Right cardiac atrium (tissue), 5 donors: Measurements from ENCODE around the gene CANT1. TPM values are rescaled to one million over a fixed set of nuclear protein-coding genes. Genes with fewer than 3 reads are reported as not detected.

ENCODE experiments used
- ATAC-seq, 2 donors: fragments of 200-7000 bp; cut with Tn5 transposase; one replicate each; pipeline versions ENCODE4 v1.8.0 to v1.9.1; 2020; ENCODE audit warnings: moderate library complexity in 2 of 2, mild to moderate bottlenecking in 1 of 2
- DNase-seq, 3 donors: peaks; one replicate each; pipeline ENCODE4 v3.0.0-alpha.2; 2020
- H3K27ac ChIP-seq: one replicate; pipeline ENCODE4 v1.5.1; 2013; ENCODE audit warnings: mild to moderate bottlenecking, low read length, control low read depth, moderate library complexity
- H3K27me3 ChIP-seq: one replicate; pipeline ENCODE4 v1.6.1; 2013; ENCODE audit not compliant: control insufficient read depth, insufficient read depth
- H3K4me1 ChIP-seq: one replicate; pipeline ENCODE4 v1.6.1; 2013; ENCODE audit warnings: low read length; ENCODE audit not compliant: control insufficient read depth, insufficient read depth
- H3K4me3 ChIP-seq: one replicate; pipeline ENCODE4 v1.5.1; 2013; ENCODE audit warnings: low read length, control low read depth
- H3K9me3 ChIP-seq: one replicate; pipeline ENCODE4 v1.6.1; 2013; ENCODE audit warnings: low read length; ENCODE audit not compliant: control insufficient read depth
- WGBS: extraction: QIAGEN DNeasy Blood & Tissue Kit; methylation state at CpG from one replicate; pipeline ENCODE4 v1.1.7; 2013; 5-methylcytosine and 5-hydroxymethylcytosine counted together
- intact Hi-C, 4 donors: fragments of 100-400 bp; cut with DNase I; formaldehyde crosslinking; loops; one replicate each; pipeline versions ENCODE4 v1.11.0 to v1.14.0; 2022 to 2023
- polyA plus RNA-seq: library from polyadenylated mRNA; stranded (reverse); fragments of 200-250 nt; gene quantifications from one replicate; pipeline ENCODE4 v1.2.3, GENCODE V29; 2013
- total RNA-seq, 4 donors: library from RNA; stranded (reverse); fragmentation: NEBNext Ultra II Directional; extraction: Animal tissue kit (Norgen Biotek cat#: 25700); gene quantifications; one replicate each; pipeline ENCODE4 v1.2.1, GENCODE V29; 2021
- donor health status: healthy with polysubstance abuse.
- donor health status: DM: no; HTN: yes; CAD: no.
- donor health status: DM: no; HTN: no; CAD: no.
- donor health status: DM: no; HTN: yes; CAD: no; lungs with severe emphysema.
- donor health status: DM: yes; HTN: yes; CAD: no.

Gene CANT1
- total and polyA plus RNA-seq, 5 donors: 13.6 to 38.8 (median 32.5) TPM

DNA sequence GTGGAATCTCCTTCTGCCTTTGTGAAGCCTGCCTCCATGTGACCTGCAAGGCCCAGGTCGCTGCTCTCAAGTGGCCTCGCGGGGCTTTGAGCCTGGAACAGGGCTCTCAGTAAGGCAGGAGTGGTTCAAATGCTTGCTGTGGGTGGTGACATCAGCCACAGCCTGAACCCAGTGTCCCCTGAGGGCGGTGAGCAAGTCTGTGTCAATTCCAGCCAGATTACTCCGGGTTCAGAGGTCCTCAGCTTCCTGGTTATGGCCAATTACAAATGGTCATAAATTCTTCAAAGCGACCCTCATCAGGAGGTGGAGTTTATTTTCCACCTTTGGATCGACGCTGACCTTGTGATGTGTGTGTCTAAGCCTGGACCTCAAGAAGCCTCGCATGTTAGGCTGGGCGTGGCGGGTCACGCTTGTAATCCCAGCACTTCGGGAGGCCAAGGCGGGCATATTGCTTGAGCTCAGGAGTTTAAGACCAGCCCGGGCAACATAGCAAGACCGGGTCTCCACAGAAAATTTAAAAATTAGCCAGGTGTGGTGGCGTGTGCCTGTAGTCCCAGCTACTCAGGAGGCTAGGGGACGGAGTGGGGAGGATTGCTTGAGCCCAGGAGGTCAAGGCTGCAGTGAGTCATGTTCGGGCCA, 47.1 kb downstream of the CANT1 start:
- no peak overlapping the region for H3K4me3 ChIP-seq
- intact Hi-C loops: no loop called here
- 83% methylated on average over 19 of the region's 19 CpGs for WGBS
- H3K4me1 ChIP-seq: no peaks in the 10 kb centered on the region
- DNase-seq (peak in 1 of 3 donors; percentile 39), ATAC-seq (no peak)
- H3K9me3 ChIP-seq: no peaks in the 10 kb centered on the region
- H3K27me3 ChIP-seq: no peaks in the 10 kb centered on the region
- no peak overlapping the region for H3K27ac ChIP-seq

DNA sequence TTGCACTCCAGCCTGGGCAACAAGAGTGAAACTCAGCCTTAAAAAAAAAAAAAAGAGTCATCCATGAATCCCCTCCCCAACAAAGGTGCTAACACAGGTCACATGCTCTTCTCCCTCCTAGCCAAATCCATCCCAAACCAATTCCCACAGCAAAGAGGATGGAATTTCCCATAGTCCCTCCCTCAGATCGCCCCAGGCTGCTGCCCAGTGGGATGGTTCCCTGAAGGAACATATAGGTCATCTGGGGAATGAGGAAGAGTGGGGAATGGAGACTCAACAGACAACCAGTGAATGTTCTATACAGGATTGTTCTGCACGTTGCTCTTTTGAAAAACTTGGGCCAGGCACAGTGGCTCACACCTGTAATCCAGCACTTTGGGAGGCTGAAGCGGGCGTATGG, 48.0 kb downstream of the CANT1 start:
- Histone ChIP-seq H3K4me3 (no peak overlapping the region), H3K27ac (no peak overlapping the region), H3K27me3 (no peaks in the 10 kb centered on the region), H3K9me3 (no peaks in the 10 kb centered on the region), H3K4me1 (no peaks in the 10 kb centered on the region)
- peak in 1 of 3 donors; percentile 6 for DNase-seq
- no peak for ATAC-seq
- intact Hi-C loops: no loop called here
- WGBS: 91% methylated on average over 4 of the region's 4 CpGs

DNA sequence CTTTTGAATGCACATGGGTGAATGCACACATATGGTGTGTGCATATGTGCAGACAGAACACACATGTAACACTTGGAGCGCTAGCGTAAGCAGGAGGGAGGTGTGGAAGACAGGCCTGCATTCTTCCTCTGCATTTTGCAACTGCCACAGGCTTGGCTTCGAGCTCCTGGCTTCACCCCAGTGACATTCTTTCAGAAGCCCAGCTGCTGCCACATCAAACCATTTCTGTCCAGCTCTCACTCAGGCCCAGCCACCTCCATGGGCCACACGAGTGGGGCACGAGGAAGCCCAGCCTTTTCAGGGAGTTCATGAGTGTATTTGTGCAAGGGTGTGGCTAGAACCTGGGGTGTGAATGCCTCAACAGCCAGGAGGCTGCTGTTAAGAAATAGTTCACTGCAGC, 48.6 kb downstream of the CANT1 start:
- Histone ChIP-seq H3K9me3 (no peaks in the 10 kb centered on the region), H3K27me3 (no peaks in the 10 kb centered on the region), H3K27ac (no peak overlapping the region), H3K4me3 (no peak overlapping the region), H3K4me1 (no peaks in the 10 kb centered on the region)
- 52% methylated on average over 5 of the region's 5 CpGs for WGBS
- DNase-seq (peak in 2 of 3 donors; percentile 48 to 67), ATAC-seq (peak; percentile 63 to 75)
- intact Hi-C loops: no loop called here

DNA sequence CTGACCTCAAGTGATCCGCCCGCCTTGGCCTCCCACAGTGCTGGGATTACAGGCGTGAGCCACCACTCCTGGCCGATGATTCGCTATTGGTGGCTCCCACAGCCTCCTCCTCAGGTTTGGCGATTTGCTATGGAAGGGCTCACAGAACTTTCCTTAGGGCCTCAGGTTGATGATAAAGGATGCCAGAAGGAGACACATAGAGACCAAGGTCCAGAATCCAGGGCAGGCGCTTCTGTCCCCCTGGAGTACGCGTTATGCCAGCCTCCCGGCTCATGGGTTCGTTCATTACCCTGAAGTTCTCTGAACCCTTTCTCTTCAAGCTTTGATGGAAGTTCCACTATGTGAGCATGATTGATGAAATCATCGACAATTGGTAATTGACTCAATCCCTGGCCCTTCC, 49.8 kb downstream of the CANT1 start:
- ATAC-seq (no peak), DNase-seq (peak in 1 of 3 donors; percentile 14)
- no peaks in the 10 kb centered on the region for H3K27me3 ChIP-seq
- no peaks in the 10 kb centered on the region for H3K4me1 ChIP-seq
- no peaks in the 10 kb centered on the region for H3K9me3 ChIP-seq
- 93% methylated on average over 12 of the region's 12 CpGs for WGBS
- H3K4me3 ChIP-seq: no peak overlapping the region
- H3K27ac ChIP-seq: no peak overlapping the region
- intact Hi-C loops: no loop called here

DNA sequence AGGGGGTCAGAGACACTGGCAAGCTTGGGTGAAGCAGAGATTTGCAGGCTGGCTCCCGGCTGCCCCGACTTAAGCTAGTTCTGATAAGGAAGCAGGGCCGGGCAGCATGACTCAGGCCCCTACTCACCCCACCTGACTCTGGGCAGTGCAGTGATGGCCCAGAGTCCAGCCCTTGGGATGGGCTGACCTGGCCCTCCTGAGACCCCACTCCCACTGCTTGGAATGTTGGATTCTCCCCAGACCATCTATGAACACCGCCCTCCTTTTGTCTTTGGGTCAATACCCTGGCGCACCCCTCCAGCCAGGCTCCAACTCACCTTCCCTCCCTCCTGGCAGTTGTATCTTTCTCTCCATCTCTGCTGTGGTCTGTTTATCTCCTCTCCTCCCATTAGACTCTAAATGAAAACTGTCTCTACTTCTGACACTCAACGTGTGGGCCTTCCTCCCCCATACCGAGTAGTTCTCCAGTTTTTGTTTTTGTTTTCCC, 50.9 kb downstream of the CANT1 start:
- DNase-seq (peak in 1 of 3 donors; percentile 33), ATAC-seq (no peak)
- H3K9me3 ChIP-seq: no peaks in the 10 kb centered on the region
- no peaks in the 10 kb centered on the region for H3K4me1 ChIP-seq
- H3K27ac ChIP-seq: no peak overlapping the region
- H3K27me3 ChIP-seq: no peaks in the 10 kb centered on the region
- 73% methylated on average over 7 of the region's 7 CpGs for WGBS
- intact Hi-C loops: no loop called here
- H3K4me3 ChIP-seq: no peak overlapping the region

DNA sequence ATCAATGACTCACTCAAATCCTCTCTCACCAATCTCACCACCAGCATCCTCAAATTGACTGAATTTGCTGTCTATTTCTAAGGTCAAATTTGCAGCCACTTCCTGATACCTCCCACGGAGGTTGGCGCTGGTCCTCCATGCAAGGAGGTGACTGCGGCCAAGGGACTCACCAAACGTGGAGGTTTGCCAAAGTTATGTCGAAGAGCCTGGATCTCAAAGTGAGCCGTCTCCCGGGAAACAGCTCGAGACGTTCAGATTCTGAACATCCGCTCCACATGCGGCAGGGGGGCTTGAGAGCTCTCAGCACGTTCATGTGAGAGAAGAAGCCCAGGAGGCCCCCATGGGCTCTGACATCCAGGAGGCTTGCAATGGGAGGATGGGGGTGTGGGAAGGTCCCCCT, 52.4 kb downstream of the CANT1 start:
- H3K9me3 ChIP-seq: no peaks in the 10 kb centered on the region
- WGBS: 46% methylated on average over 12 of the region's 12 CpGs
- H3K4me1 ChIP-seq: no peaks in the 10 kb centered on the region
- H3K27ac ChIP-seq: no peak overlapping the region
- H3K27me3 ChIP-seq: no peaks in the 10 kb centered on the region
- H3K4me3 ChIP-seq: no peak overlapping the region
- DNase-seq (peak in 2 of 3 donors; percentile 43 to 45), ATAC-seq (no peak)
- intact Hi-C loops: no loop called here

DNA sequence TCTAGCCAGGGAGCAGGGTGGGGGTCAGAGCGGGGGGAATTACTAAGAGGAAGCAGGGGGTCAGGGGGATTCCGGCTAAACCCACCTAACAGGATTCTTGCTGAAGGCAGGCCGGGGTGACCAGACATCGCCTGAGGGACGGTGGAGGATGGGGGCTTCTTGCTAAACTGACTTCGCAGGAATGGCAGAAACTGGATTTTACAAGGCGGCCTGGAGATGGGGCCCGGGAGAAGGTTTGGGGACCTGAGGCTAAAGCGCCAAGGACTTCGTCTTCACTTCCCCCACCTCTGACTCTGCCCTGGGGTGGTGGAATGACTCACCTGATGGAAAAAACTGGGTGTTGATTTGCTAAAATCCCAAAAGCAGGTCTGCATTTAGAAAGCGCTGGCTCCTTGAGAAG, 53.3 kb downstream of the CANT1 start:
- no peak for ATAC-seq
- Histone ChIP-seq H3K27ac (no peak overlapping the region), H3K27me3 (no peaks in the 10 kb centered on the region), H3K4me3 (no peak overlapping the region), H3K4me1 (no peaks in the 10 kb centered on the region), H3K9me3 (no peaks in the 10 kb centered on the region)
- WGBS: 87% methylated on average over 11 of the region's 11 CpGs
- peak in 1 of 3 donors; percentile 40 for DNase-seq
- intact Hi-C loops: no loop called here

DNA sequence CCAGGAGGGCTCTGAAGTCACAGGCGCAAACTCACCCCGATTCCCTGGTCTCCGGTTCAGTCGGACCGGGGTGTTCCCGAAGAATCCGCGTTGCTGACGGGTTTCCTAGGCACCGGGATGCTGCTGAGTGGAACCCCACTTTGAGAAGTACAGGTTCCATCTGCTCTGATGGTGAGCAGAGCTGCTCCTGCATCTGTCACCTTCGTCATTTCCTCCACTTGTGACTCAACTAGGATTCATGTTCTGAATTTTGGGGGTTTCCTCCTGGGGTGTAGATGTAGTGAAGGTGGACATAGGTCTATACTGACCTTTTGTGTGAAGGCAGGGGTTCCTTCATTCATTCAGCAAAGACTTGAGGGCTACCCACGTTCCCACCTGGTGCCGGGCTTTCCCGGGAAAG, 54.9 kb downstream of the CANT1 start:
- H3K4me1 ChIP-seq: no peaks in the 10 kb centered on the region
- ATAC-seq (no peak), DNase-seq (no peak)
- WGBS: 93% methylated on average over 14 of the region's 14 CpGs
- no peak overlapping the region for H3K4me3 ChIP-seq
- no peak overlapping the region for H3K27ac ChIP-seq
- H3K9me3 ChIP-seq: peaks cover 2% of the 10 kb centered on the region
- intact Hi-C loops: no loop called here
- H3K27me3 ChIP-seq: no peaks in the 10 kb centered on the region

DNA sequence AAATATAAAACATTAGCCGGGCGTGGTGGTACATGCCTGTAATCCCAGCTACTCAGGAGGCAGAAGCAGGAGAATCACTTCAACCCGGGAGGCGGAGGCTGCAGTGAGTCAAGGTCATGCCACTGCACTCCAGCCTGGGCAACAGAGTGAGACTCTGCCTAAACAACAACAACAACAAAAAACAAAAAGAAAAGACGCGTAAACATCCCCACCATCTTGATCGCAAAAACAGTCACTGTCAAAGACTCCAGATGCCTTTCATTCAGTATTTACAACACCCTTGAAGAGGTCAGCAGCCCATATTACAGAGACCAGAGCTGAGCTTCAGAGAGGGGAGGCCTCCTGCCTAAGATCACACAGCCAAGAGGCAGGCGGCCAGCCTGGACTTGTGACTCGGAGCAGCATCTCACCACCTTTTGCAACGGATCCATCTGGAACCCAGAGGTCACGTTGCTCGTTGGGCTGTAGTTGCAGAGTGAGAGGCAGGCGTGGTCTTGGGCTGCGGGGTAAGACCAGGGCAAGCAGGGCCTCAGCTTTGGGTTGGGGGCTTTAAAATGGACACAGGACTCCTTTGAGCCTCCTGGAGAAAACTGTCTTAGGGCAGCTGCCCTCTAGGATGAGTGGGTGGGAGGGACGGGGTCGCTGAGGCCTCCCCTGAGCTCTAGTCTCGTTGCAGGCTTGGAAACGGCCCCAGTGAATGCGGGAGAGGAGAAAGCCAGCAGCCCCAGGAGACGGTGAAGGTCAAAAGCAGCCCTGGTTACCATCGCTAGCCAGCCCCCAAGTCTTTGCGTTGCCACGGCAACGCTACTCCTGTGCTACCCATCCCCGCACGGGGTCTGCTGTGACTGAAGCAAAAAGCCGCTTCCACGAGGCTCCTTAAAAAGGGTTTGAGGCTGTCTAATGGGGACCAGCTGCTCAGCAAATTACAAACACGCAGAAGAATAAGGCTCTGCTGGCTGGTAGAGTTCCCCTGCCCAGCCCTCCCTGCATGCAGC, 55.9 kb downstream of the CANT1 start:
- H3K4me1 ChIP-seq: no peaks in the 10 kb centered on the region
- H3K4me3 ChIP-seq: no peak overlapping the region
- ATAC-seq (no peak), DNase-seq (peak in 2 of 3 donors; percentile 60 to 63)
- WGBS: 66% methylated on average over 29 of the region's 29 CpGs
- H3K27ac ChIP-seq: no peak overlapping the region
- peaks cover 2% of the 10 kb centered on the region for H3K9me3 ChIP-seq
- H3K27me3 ChIP-seq: no peaks in the 10 kb centered on the region
- intact Hi-C loops: no loop called here

DNA sequence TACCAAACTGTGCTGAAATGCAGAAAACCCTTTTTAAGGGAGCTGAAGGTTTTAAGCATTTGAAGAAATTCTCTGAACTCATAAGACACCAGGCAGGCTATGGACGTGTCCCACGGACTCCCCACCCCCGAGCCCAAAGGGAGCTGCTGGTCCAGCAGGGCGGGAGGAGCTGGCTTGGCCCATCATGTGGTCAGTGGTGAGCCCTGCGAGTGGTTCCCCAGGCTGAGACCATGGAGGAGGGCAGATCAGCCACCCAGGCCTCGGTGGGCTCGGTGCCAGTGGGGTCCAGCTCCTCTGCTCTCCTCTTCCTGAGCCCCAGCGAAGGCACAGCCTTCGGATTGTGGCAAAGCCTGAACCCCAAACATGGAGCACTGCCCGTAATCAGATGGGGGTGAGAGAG, 56.9 kb downstream of the CANT1 start:
- Histone ChIP-seq H3K4me1 (no peaks in the 10 kb centered on the region), H3K27me3 (no peaks in the 10 kb centered on the region), H3K9me3 (peaks cover 2% of the 10 kb centered on the region), H3K4me3 (no peak overlapping the region), H3K27ac (no peak overlapping the region)
- WGBS: 87% methylated on average over 10 of the region's 10 CpGs
- peak in 2 of 3 donors; percentile 50 to 63 for DNase-seq
- intact Hi-C loops: no loop called here
- peak; percentile 12 to 15 for ATAC-seq

DNA sequence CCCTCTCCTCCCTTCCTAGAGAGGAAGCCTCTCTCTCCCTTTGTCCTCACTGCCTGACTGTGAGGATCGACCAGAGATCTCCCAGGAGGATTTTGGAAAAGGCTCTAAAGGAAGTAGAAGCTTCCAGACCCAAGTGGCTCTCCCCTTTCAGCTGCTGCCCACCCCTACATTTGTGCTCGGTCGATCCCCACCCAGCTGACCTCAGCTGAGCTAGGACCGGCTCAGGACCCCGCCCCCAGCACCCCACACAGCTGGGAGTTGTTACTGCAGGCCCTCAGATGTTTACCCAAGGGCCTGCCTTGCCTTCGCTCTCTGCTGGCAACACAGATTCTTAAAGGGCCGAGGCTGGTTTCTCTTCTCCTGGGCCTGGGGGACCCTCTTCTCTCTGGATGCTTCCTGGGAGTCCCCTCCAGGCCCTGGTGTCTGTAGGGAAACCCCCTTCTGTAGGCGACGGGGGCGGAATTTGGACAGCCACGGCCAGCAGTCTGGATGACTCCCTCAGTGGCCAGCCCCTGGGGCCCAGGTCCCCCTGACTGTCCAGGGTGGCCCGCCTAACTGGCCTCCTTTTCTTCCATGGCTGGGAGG, 57.5 kb downstream of the CANT1 start:
- 40% methylated on average over 12 of the region's 12 CpGs for WGBS
- DNase-seq (peak in 1 of 3 donors; percentile 74), ATAC-seq (peak; percentile 39 to 52)
- H3K4me3 ChIP-seq: no peak overlapping the region
- intact Hi-C loops: no loop called here
- no peak overlapping the region for H3K27ac ChIP-seq
- peaks cover 2% of the 10 kb centered on the region for H3K9me3 ChIP-seq
- no peaks in the 10 kb centered on the region for H3K4me1 ChIP-seq
- H3K27me3 ChIP-seq: no peaks in the 10 kb centered on the region
